DOHH2 (cell line): ENCODE results near the gene PPCDC.

Source experiments
- CTCF ChIP-seq: fragments of 200-600 bp; sonication (generic); IDR thresholded peaks from one replicate; pipeline ENCODE4 v1.5.1; 2014; ENCODE audit warnings: antibody characterized with exemption, mild to moderate bottlenecking, low read depth, low read length; ENCODE audit not compliant: poor library complexity, severe bottlenecking
- EZH2phosphoT487 ChIP-seq: fragments of 200-600 bp; sonication (generic); IDR thresholded peaks from 2 replicates; pipeline ENCODE4 v1.6.1; 2017; ENCODE audit warnings: borderline replicate concordance, mild to moderate bottlenecking, antibody characterized with exemption, low read length, moderate library complexity, mixed read lengths

- no peak for TF ChIP-seq CTCF
- TF ChIP-seq EZH2phosphoT487: no peak
Measured at GRCh38 chr15:75051191-75051608, 27.8 kb downstream of the PPCDC start.
